ENCODE measurements around the gene ADGRV1.

ADGRV1 gene

GRCh38 chr5:90899014-90899604, 340.5 kb downstream of the ADGRV1 start:
- Histone ChIP-seq H3K9ac (ENCODE audit: low read length) (no peak overlapping the region), H3K27me3 (ENCODE audit: insufficient read depth, low read length) (no peaks in the 10 kb centered on the region), H2AK5ac (ENCODE audit: low read length) (no peak overlapping the region), H3K27ac (ENCODE audit: low read depth, low read length) (no peak overlapping the region), H2BK12ac (ENCODE audit: low read length) (no peak overlapping the region), H3K18ac (ENCODE audit: low read length) (no peak overlapping the region), H3K14ac (ENCODE audit: low read length) (no peak overlapping the region), H3K4me2 (ENCODE audit: low read length) (no peak overlapping the region), H3K79me1 (ENCODE audit: low read length) (no peaks in the 10 kb centered on the region), H2BK5ac (ENCODE audit: low read depth, low read length, poor library complexity) (no peak overlapping the region), H4K12ac (ENCODE audit: low read depth, low read length) (no peak overlapping the region), H2AFZ (ENCODE audit: insufficient read depth, low read length, poor library complexity) (no peak overlapping the region), H2BK120ac (ENCODE audit: insufficient read depth, low read length, poor library complexity) (no peak overlapping the region), H3K9me3 (ENCODE audit: insufficient read depth, low read depth, low read length) (no peaks in the 10 kb centered on the region), H4K8ac (ENCODE audit: low read depth, low read length) (no peak overlapping the region), H3K36me3 (ENCODE audit: control insufficient read depth in 1 of 2, insufficient read depth in 2 of 2, low read length in 2 of 2) (no peaks in the 10 kb centered on the region), H4K91ac (ENCODE audit: low read depth, low read length) (no peak overlapping the region), H3K23ac (ENCODE audit: low read length) (no peak overlapping the region), H3K79me2 (ENCODE audit: control insufficient read depth, insufficient read depth, low read length, poor library complexity) (no peaks in the 10 kb centered on the region), H3K4me3 (ENCODE audit: low read depth, low read length) (no peak overlapping the region), H3K4me1 (ENCODE audit: control insufficient read depth in 1 of 2, insufficient read depth in 2 of 2, low read length in 2 of 2) (no peaks in the 10 kb centered on the region), H3K4ac (ENCODE audit: low read depth, low read length) (no peak overlapping the region)
- DNase-seq: no peak
- whole genome bisulfite sequencing (ENCODE audit: extremely low coverage, insufficient coverage, insufficient read length): no CpG with 5 or more reads among the region's 2 CpGs

GRCh38 chr5:90901261-90901660, 342.7 kb downstream of the ADGRV1 start:
- Histone ChIP-seq H3K4me2 (ENCODE audit: low read length) (no peak overlapping the region), H3K9ac (ENCODE audit: low read length) (no peak overlapping the region), H3K79me1 (ENCODE audit: low read length) (no peaks in the 10 kb centered on the region), H3K4me3 (ENCODE audit: low read depth, low read length) (no peak overlapping the region), H3K23ac (ENCODE audit: low read length) (no peak overlapping the region), H2AFZ (ENCODE audit: insufficient read depth, low read length, poor library complexity) (no peak overlapping the region), H2BK120ac (ENCODE audit: insufficient read depth, low read length, poor library complexity) (no peak overlapping the region), H4K8ac (ENCODE audit: low read depth, low read length) (no peak overlapping the region), H3K79me2 (ENCODE audit: control insufficient read depth, insufficient read depth, low read length, poor library complexity) (no peaks in the 10 kb centered on the region), H3K14ac (ENCODE audit: low read length) (no peak overlapping the region), H2BK12ac (ENCODE audit: low read length) (no peak overlapping the region), H3K27me3 (ENCODE audit: insufficient read depth, low read length) (no peaks in the 10 kb centered on the region), H4K91ac (ENCODE audit: low read depth, low read length) (no peak overlapping the region), H3K9me3 (ENCODE audit: insufficient read depth, low read depth, low read length) (no peaks in the 10 kb centered on the region), H3K4ac (ENCODE audit: low read depth, low read length) (no peak overlapping the region), H3K18ac (ENCODE audit: low read length) (no peak overlapping the region), H2AK5ac (ENCODE audit: low read length) (no peak overlapping the region), H3K27ac (ENCODE audit: low read depth, low read length) (no peak overlapping the region), H3K36me3 (ENCODE audit: control insufficient read depth in 1 of 2, insufficient read depth in 2 of 2, low read length in 2 of 2) (no peaks in the 10 kb centered on the region), H2BK5ac (ENCODE audit: low read depth, low read length, poor library complexity) (no peak overlapping the region), H3K4me1 (ENCODE audit: control insufficient read depth in 1 of 2, insufficient read depth in 2 of 2, low read length in 2 of 2) (no peaks in the 10 kb centered on the region), H4K12ac (ENCODE audit: low read depth, low read length) (no peak overlapping the region)
- DNase-seq: no peak

- H2BK120ac ChIP-seq (ENCODE audit: insufficient read depth, low read length, poor library complexity): no peak overlapping the region
- H2AK5ac ChIP-seq (ENCODE audit: low read length): no peak overlapping the region
- no peaks in the 10 kb centered on the region for H3K36me3 ChIP-seq (ENCODE audit: control insufficient read depth in 1 of 2, insufficient read depth in 2 of 2, low read length in 2 of 2)
- no peaks in the 10 kb centered on the region for H3K27me3 ChIP-seq (ENCODE audit: insufficient read depth, low read length)
- no peaks in the 10 kb centered on the region for H3K79me2 ChIP-seq (ENCODE audit: control insufficient read depth, insufficient read depth, low read length, poor library complexity)
- no peak overlapping the region for H2BK5ac ChIP-seq (ENCODE audit: low read depth, low read length, poor library complexity)
- no peak overlapping the region for H3K9ac ChIP-seq (ENCODE audit: low read length)
- no peak overlapping the region for H3K4ac ChIP-seq (ENCODE audit: low read depth, low read length)
- no peak overlapping the region for H3K14ac ChIP-seq (ENCODE audit: low read length)
- H4K12ac ChIP-seq (ENCODE audit: low read depth, low read length): no peak overlapping the region
- H4K91ac ChIP-seq (ENCODE audit: low read depth, low read length): no peak overlapping the region
- H3K9me3 ChIP-seq (ENCODE audit: insufficient read depth, low read depth, low read length): no peaks in the 10 kb centered on the region
- H3K4me1 ChIP-seq (ENCODE audit: control insufficient read depth in 1 of 2, insufficient read depth in 2 of 2, low read length in 2 of 2): no peaks in the 10 kb centered on the region
- no peak for DNase-seq
- no peaks in the 10 kb centered on the region for H3K79me1 ChIP-seq (ENCODE audit: low read length)
- H3K4me2 ChIP-seq (ENCODE audit: low read length): no peak overlapping the region
- no peak overlapping the region for H3K27ac ChIP-seq (ENCODE audit: low read depth, low read length)
- H4K8ac ChIP-seq (ENCODE audit: low read depth, low read length): no peak overlapping the region
- no peak overlapping the region for H3K4me3 ChIP-seq (ENCODE audit: low read depth, low read length)
- no peak overlapping the region for H2AFZ ChIP-seq (ENCODE audit: insufficient read depth, low read length, poor library complexity)
- H3K23ac ChIP-seq (ENCODE audit: low read length): no peak overlapping the region
- H3K18ac ChIP-seq (ENCODE audit: low read length): no peak overlapping the region
- WGBS (ENCODE audit: extremely low coverage, insufficient coverage, insufficient read length): no CpG with 5 or more reads among the region's 4 CpGs
- H2BK12ac ChIP-seq (ENCODE audit: low read length): no peak overlapping the region
Measured at GRCh38 chr5:90902170-90902569, 343.6 kb downstream of the ADGRV1 start.

- H3K4me1 ChIP-seq (ENCODE audit: control insufficient read depth in 1 of 2, insufficient read depth in 2 of 2, low read length in 2 of 2): no peaks in the 10 kb centered on the region
- H2AFZ ChIP-seq (ENCODE audit: insufficient read depth, low read length, poor library complexity): no peak overlapping the region
- H3K79me1 ChIP-seq (ENCODE audit: low read length): no peaks in the 10 kb centered on the region
- no peak overlapping the region for H3K4me2 ChIP-seq (ENCODE audit: low read length)
- no peaks in the 10 kb centered on the region for H3K9me3 ChIP-seq (ENCODE audit: insufficient read depth, low read depth, low read length)
- H4K8ac ChIP-seq (ENCODE audit: low read depth, low read length): no peak overlapping the region
- H3K23ac ChIP-seq (ENCODE audit: low read length): no peak overlapping the region
- H2AK5ac ChIP-seq (ENCODE audit: low read length): no peak overlapping the region
- no peaks in the 10 kb centered on the region for H3K79me2 ChIP-seq (ENCODE audit: control insufficient read depth, insufficient read depth, low read length, poor library complexity)
- H3K4me3 ChIP-seq (ENCODE audit: low read depth, low read length): no peak overlapping the region
- no peak overlapping the region for H2BK120ac ChIP-seq (ENCODE audit: insufficient read depth, low read length, poor library complexity)
- no peak for DNase-seq
- H3K9ac ChIP-seq (ENCODE audit: low read length): no peak overlapping the region
- no peak overlapping the region for H3K14ac ChIP-seq (ENCODE audit: low read length)
- H2BK12ac ChIP-seq (ENCODE audit: low read length): no peak overlapping the region
- no peaks in the 10 kb centered on the region for H3K36me3 ChIP-seq (ENCODE audit: control insufficient read depth in 1 of 2, insufficient read depth in 2 of 2, low read length in 2 of 2)
- no peak overlapping the region for H3K27ac ChIP-seq (ENCODE audit: low read depth, low read length)
- no peaks in the 10 kb centered on the region for H3K27me3 ChIP-seq (ENCODE audit: insufficient read depth, low read length)
- H2BK5ac ChIP-seq (ENCODE audit: low read depth, low read length, poor library complexity): no peak overlapping the region
- no CpG with 5 or more reads among the region's 6 CpGs for WGBS (ENCODE audit: extremely low coverage, insufficient coverage, insufficient read length)
- H3K4ac ChIP-seq (ENCODE audit: low read depth, low read length): no peak overlapping the region
- H4K12ac ChIP-seq (ENCODE audit: low read depth, low read length): no peak overlapping the region
- H3K18ac ChIP-seq (ENCODE audit: low read length): no peak overlapping the region
- no peak overlapping the region for H4K91ac ChIP-seq (ENCODE audit: low read depth, low read length)
Measured at GRCh38 chr5:90902651-90903386, 344.2 kb downstream of the ADGRV1 start.

Data from trophoblast cell (in vitro differentiated cells and primary cell).